ENCODE measurements around the gene PC. TPM values are rescaled to one million over a fixed set of nuclear protein-coding genes. Genes with fewer than 3 reads are reported as not detected.
A peak's percentile ranks its signal among the peaks of the same experiment; 100 is the strongest.

PC gene
- polyA plus RNA-seq, 1 of the 3 experiments (the other 2 are of a cell fraction), result 9.7 TPM

DNA sequence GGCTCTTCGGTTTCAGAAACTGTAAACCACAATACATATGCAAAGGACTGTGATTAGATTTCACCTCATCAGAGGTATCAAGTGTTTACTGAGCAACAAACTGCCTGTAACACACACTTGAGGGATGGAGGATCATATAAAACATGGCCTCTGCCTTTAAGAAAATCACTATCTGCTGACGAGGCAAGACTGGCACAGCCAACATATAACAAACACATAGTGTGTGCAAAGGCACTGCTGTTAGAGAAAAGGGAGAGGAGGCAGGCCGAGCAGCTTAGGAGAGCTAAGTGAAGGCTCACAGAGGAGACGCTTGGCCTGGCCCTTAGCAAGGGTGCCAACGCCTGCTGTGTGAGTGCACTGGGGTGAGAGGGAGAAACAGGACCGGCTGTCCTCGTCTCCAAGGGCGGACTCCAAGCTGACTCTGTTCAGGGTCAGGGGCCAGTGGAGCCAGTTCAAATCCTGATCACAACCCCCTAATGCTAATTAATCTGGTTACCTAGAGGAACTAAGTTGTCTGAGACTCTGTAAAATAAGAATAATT, 53.1 kb downstream of the PC start:
- Histone ChIP-seq H3K27me3 (ENCODE audit: insufficient read depth) (no peaks in the 10 kb centered on the region), H2AFZ (ENCODE audit: low read depth) (no peak overlapping the region), H3K4me3 (ENCODE audit: low read depth in 2 of 2, low read length in 1 of 2) (no peak overlapping the region), H3K79me2 (ENCODE audit: insufficient read depth) (no peaks in the 10 kb centered on the region), H3F3A (replicated peaks; ENCODE audit: insufficient read depth) (no peaks in the 10 kb centered on the region), H3K9ac (no peak overlapping the region), H4K20me1 (ENCODE audit: insufficient read depth) (no peaks in the 10 kb centered on the region), H3K9me2 (no peaks in the 10 kb centered on the region), H3K4me2 (no peak overlapping the region), H3K4me1 (ENCODE audit: control insufficient read depth in 1 of 2, insufficient read depth in 2 of 2, low read depth in 1 of 2, low read length in 1 of 2) (no peaks in the 10 kb centered on the region), H3K27ac (ENCODE audit: low read depth in 2 of 2, low read length in 1 of 2) (no peak overlapping the region), H3K9me3 (no peaks in the 10 kb centered on the region), H3K36me3 (replicated peaks in 1 of 2; ENCODE audit: control insufficient read depth in 1 of 2, insufficient read depth in 2 of 2, low read length in 1 of 2) (no peaks in the 10 kb centered on the region)
- TF ChIP-seq TEAD4 (IDR thresholded peaks at IDR 0.05; ENCODE audit: borderline replicate concordance, insufficient read depth) (no peak), SIN3A (IDR thresholded peaks at IDR 0.05; ENCODE audit: borderline replicate concordance, low read depth, low read length) (no peak), SMC3 (IDR thresholded peaks at IDR 0.05; ENCODE audit: low read depth, low read length) (no peak), PBX3 (IDR thresholded peaks at IDR 0.05) (no peak), YY1 (IDR thresholded peaks at IDR 0.05; ENCODE audit: low read depth) (no peak), GABPA (IDR thresholded peaks at IDR 0.05; ENCODE audit: low read depth) (no peak), TAF1 (IDR thresholded peaks at IDR 0.05; ENCODE audit: borderline replicate concordance, low read depth, low read length) (no peak), RCOR1 (IDR thresholded peaks at IDR 0.05; ENCODE audit: low read length) (no peak), RAD21 (IDR thresholded peaks at IDR 0.05; ENCODE audit: low read length) (no peak)
- TF ChIP-seq, protein P1, sequence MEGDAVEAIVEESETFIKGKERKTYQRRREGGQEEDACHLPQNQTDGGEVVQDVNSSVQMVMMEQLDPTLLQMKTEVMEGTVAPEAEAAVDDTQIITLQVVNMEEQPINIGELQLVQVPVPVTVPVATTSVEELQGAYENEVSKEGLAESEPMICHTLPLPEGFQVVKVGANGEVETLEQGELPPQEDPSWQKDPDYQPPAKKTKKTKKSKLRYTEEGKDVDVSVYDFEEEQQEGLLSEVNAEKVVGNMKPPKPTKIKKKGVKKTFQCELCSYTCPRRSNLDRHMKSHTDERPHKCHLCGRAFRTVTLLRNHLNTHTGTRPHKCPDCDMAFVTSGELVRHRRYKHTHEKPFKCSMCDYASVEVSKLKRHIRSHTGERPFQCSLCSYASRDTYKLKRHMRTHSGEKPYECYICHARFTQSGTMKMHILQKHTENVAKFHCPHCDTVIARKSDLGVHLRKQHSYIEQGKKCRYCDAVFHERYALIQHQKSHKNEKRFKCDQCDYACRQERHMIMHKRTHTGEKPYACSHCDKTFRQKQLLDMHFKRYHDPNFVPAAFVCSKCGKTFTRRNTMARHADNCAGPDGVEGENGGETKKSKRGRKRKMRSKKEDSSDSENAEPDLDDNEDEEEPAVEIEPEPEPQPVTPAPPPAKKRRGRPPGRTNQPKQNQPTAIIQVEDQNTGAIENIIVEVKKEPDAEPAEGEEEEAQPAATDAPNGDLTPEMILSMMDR (IDR thresholded peaks at IDR 0.05), result no peak
- ChIA-PET CTCF (no interaction called here), POLR2A (no interaction called here)
- 91% methylated on average over 8 of the region's 8 CpGs for WGBS (ENCODE audit: low lambda C conversion rate)
- peak; percentile 9 for DNase-seq

DNA sequence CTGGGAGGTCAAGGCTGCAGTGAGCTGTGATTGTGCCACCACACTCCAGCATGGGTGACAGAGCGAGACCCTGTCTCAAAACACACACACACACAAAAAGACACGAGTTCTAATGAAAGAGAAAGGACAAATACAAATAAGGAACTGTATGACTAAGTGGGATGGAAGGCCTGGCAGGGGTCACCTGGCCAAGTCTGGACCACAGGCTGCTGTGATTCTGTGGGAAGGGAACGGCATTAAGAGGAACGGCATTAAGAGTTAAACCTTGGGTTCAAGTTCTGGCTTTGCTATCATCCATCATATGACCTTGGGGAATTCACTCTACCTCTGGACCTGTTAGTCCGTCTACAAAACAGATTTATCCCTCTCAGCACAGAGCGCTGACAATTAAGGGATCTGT, 53.6 kb downstream of the PC start:
- no peak overlapping the region for H3K4me3 ChIP-seq (ENCODE audit: low read depth in 2 of 2, low read length in 1 of 2)
- H2AFZ ChIP-seq (ENCODE audit: low read depth), result no peak overlapping the region
- 87% methylated on average over 6 of the region's 6 CpGs for WGBS (ENCODE audit: low lambda C conversion rate)
- CTCF ChIA-PET, result no interaction called here
- H3K27me3 ChIP-seq (ENCODE audit: insufficient read depth), result no peaks in the 10 kb centered on the region
- POLR2A ChIA-PET, result no interaction called here
- H3F3A ChIP-seq (replicated peaks; ENCODE audit: insufficient read depth), result no peaks in the 10 kb centered on the region
- no peak overlapping the region for H3K9ac ChIP-seq
- H3K4me2 ChIP-seq, result no peak overlapping the region
- no peaks in the 10 kb centered on the region for H3K9me2 ChIP-seq
- H3K27ac ChIP-seq (ENCODE audit: low read depth in 2 of 2, low read length in 1 of 2), result no peak overlapping the region
- H3K79me2 ChIP-seq (ENCODE audit: insufficient read depth), result no peaks in the 10 kb centered on the region
- no peaks in the 10 kb centered on the region for H3K36me3 ChIP-seq (replicated peaks in 1 of 2; ENCODE audit: control insufficient read depth in 1 of 2, insufficient read depth in 2 of 2, low read length in 1 of 2)
- no peaks in the 10 kb centered on the region for H4K20me1 ChIP-seq (ENCODE audit: insufficient read depth)
- H3K9me3 ChIP-seq, result no peaks in the 10 kb centered on the region
- no peak for TF ChIP-seq RFX5 (IDR thresholded peaks at IDR 0.05; ENCODE audit: low read length)
- TF ChIP-seq, protein P2, sequence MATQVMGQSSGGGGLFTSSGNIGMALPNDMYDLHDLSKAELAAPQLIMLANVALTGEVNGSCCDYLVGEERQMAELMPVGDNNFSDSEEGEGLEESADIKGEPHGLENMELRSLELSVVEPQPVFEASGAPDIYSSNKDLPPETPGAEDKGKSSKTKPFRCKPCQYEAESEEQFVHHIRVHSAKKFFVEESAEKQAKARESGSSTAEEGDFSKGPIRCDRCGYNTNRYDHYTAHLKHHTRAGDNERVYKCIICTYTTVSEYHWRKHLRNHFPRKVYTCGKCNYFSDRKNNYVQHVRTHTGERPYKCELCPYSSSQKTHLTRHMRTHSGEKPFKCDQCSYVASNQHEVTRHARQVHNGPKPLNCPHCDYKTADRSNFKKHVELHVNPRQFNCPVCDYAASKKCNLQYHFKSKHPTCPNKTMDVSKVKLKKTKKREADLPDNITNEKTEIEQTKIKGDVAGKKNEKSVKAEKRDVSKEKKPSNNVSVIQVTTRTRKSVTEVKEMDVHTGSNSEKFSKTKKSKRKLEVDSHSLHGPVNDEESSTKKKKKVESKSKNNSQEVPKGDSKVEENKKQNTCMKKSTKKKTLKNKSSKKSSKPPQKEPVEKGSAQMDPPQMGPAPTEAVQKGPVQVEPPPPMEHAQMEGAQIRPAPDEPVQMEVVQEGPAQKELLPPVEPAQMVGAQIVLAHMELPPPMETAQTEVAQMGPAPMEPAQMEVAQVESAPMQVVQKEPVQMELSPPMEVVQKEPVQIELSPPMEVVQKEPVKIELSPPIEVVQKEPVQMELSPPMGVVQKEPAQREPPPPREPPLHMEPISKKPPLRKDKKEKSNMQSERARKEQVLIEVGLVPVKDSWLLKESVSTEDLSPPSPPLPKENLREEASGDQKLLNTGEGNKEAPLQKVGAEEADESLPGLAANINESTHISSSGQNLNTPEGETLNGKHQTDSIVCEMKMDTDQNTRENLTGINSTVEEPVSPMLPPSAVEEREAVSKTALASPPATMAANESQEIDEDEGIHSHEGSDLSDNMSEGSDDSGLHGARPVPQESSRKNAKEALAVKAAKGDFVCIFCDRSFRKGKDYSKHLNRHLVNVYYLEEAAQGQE (IDR thresholded peaks at IDR 0.05; ENCODE audit: low read depth, low read length), result no peak
- TF ChIP-seq EZH2phosphoT487 (IDR thresholded peaks at IDR 0.05; ENCODE audit: borderline replicate concordance, low read depth), result no peak
- no peak for TF ChIP-seq GATA2 (CRISPR knock-in tag; IDR thresholded peaks at IDR 0.05)
- TF ChIP-seq TCF12 (IDR thresholded peaks at IDR 0.05), result no peak
- TF ChIP-seq PBX3 (IDR thresholded peaks at IDR 0.05), result no peak
- TF ChIP-seq FOXM1 (IDR thresholded peaks at IDR 0.05; ENCODE audit: low read depth), result no peak
- TF ChIP-seq CHD2 (IDR thresholded peaks at IDR 0.05; ENCODE audit: low read length, partially characterized antibody), result no peak
- TF ChIP-seq SMC3 (IDR thresholded peaks at IDR 0.05; ENCODE audit: low read depth, low read length), result no peak
- no peak for TF ChIP-seq EP300 (IDR thresholded peaks at IDR 0.05; ENCODE audit: borderline replicate concordance in 1 of 2, low read depth in 1 of 2, low read length in 1 of 2)
- TF ChIP-seq RXRA (IDR thresholded peaks at IDR 0.05; ENCODE audit: borderline replicate concordance, low read depth), result no peak
- no peak for TF ChIP-seq RAD21 (IDR thresholded peaks at IDR 0.05; ENCODE audit: low read length)
- TF ChIP-seq POLR2AphosphoS5 (IDR thresholded peaks at IDR 0.05; ENCODE audit: low read depth, low read length), result no peak
- no peak for TF ChIP-seq TEAD4 (IDR thresholded peaks at IDR 0.05; ENCODE audit: borderline replicate concordance, insufficient read depth)
- TF ChIP-seq NRF1 (IDR thresholded peaks at IDR 0.05; ENCODE audit: low read depth, low read length), result no peak
- DNase-seq, result peak; percentile 7
- H3K4me1 ChIP-seq (ENCODE audit: control insufficient read depth in 1 of 2, insufficient read depth in 2 of 2, low read depth in 1 of 2, low read length in 1 of 2), result no peaks in the 10 kb centered on the region

Measured in SK-N-SH (cell line).